ENCODE data around the gene RHCG.

DNA sequence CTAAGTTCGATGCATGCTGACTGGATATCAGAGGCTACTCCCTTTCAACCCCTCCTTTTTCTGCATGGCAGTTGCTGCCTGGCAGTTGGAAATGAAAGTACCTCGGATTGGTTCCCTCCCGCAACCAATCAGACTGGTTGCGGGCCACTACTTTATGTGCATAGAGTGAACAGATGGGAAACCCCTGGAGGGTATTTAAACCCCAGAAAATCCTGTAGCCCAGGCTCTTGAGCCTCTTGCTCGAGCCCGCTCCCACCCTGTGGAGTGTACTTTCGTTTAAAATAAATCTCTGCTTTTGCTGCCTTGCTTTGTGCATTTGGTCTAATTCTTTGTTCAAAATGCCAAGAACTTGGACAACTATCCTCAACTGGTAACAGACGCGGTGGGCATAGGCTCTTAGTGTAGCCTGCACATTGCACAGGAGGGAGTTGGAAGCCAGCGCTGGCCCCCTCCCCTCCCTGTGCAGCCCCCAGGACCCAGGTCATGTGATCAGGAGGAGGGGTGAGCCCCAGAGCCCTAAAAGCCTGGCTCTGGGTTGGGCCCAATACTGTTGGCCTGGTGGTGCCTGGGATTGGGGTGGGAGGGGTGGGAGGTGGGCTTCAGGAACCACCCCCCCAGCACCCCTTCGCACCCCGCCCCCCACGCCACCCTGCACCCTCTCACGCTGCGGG is 26.8 kb downstream of the RHCG start:
- no peak for TF ChIP-seq POLR2A (IDR thresholded peaks at IDR 0.05; ENCODE audit: low read depth, low read length)
- TF ChIP-seq POLR2AphosphoS5 (IDR thresholded peaks at IDR 0.05; ENCODE audit: low read depth, low read length) = no peak

Data from GM12892 (cell line).